Measurements from ENCODE around the gene GAA. TPM values are rescaled to one million over a fixed set of nuclear protein-coding genes. Genes with fewer than 3 reads are reported as not detected.

GAA gene
- polyA plus RNA-seq, 1 of the 3 experiments (the other 2 are of a cell fraction), result 27.3 TPM

GRCh38 chr17:80071116-80071841 lies 30.1 kb upstream of the GAA start:
- H4K20me1 ChIP-seq (ENCODE audit: insufficient read depth), result no peaks in the 10 kb centered on the region
- H3K4me2 ChIP-seq, result no peak overlapping the region
- H3K9me3 ChIP-seq, result no peaks in the 10 kb centered on the region
- H3K36me3 ChIP-seq (replicated peaks in 1 of 2; ENCODE audit: control insufficient read depth in 1 of 2, insufficient read depth in 2 of 2, low read length in 1 of 2), result no peaks in the 10 kb centered on the region
- no peak overlapping the region for H2AFZ ChIP-seq (ENCODE audit: low read depth)
- ChIA-PET POLR2A (no interaction called here), CTCF (interaction anchor here (1.0 to 2.9 kb wide), 4 partner anchors 11 to 65 kb away, joined by 3 to 15 read pairs (median 4); partner anchors contain the start of gene GAA)
- no peak overlapping the region for H3K27ac ChIP-seq (ENCODE audit: low read depth in 2 of 2, low read length in 1 of 2)
- no peak overlapping the region for H3K4me3 ChIP-seq (ENCODE audit: low read depth in 2 of 2, low read length in 1 of 2)
- peaks cover 0 to 3% of the 10 kb centered on the region in 2 experiments; a peak in 1 of 4 replicates for H3K4me1 ChIP-seq (ENCODE audit: control insufficient read depth in 1 of 2, insufficient read depth in 2 of 2, low read depth in 1 of 2, low read length in 1 of 2)
- H3K79me2 ChIP-seq (ENCODE audit: insufficient read depth), result no peaks in the 10 kb centered on the region
- no peaks in the 10 kb centered on the region for H3K9me2 ChIP-seq
- no peak overlapping the region for H3K9ac ChIP-seq
- H3F3A ChIP-seq (replicated peaks; ENCODE audit: insufficient read depth), result no peaks in the 10 kb centered on the region
- 85% methylated on average over 19 of the region's 20 CpGs for WGBS (ENCODE audit: low lambda C conversion rate)
- TF ChIP-seq SIN3A (IDR thresholded peaks at IDR 0.05; ENCODE audit: borderline replicate concordance, low read depth, low read length) (no peak), TEAD4 (IDR thresholded peaks at IDR 0.05; ENCODE audit: borderline replicate concordance, insufficient read depth) (no peak), RCOR1 (IDR thresholded peaks at IDR 0.05; ENCODE audit: low read length) (no peak), RFX5 (IDR thresholded peaks at IDR 0.05; ENCODE audit: low read length) (no peak), FOXM1 (IDR thresholded peaks at IDR 0.05; ENCODE audit: low read depth) (no peak), TCF12 (IDR thresholded peaks at IDR 0.05) (no peak), IRF3 (IDR thresholded peaks at IDR 0.05; ENCODE audit: low read depth, low read length) (no peak), FOSL2 (IDR thresholded peaks at IDR 0.05; ENCODE audit: borderline replicate concordance, low read depth) (no peak), CHD2 (IDR thresholded peaks at IDR 0.05; ENCODE audit: low read length, partially characterized antibody) (no peak)
- no peaks in the 10 kb centered on the region for H3K27me3 ChIP-seq (ENCODE audit: insufficient read depth)
- no peak for DNase-seq

DNA sequence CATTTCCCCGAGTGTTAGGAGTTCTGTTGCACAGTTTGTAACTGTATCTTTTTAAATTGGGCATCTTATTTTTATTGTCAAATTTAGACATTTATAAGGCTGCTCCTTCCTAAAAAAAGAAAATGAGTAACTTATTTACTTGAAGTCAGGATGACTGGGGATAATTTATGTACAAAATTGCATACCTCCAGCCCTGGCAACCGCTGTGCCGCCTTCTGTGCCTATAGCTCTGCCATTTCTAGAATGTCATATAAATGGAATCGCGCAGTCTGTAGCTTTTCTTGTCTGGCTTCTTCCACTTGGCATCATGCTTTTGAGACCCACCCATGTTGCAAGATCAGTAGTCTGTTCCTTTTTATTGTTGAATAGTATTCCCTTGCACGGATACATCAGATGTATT lies 29.0 kb upstream of the GAA start:
- no peaks in the 10 kb centered on the region for H3K79me2 ChIP-seq (ENCODE audit: insufficient read depth)
- CTCF ChIA-PET, result interaction anchor here (0.6 to 2.9 kb wide), 6 partner anchors 10 to 66 kb away, joined by 3 to 15 read pairs (median 4); partner anchors contain the start of gene GAA
- H3F3A ChIP-seq (replicated peaks; ENCODE audit: insufficient read depth), result no peaks in the 10 kb centered on the region
- peaks cover 0 to 3% of the 10 kb centered on the region in 2 experiments; a peak in 1 of 4 replicates for H3K4me1 ChIP-seq (ENCODE audit: control insufficient read depth in 1 of 2, insufficient read depth in 2 of 2, low read depth in 1 of 2, low read length in 1 of 2)
- H3K27ac ChIP-seq (ENCODE audit: low read depth in 2 of 2, low read length in 1 of 2), result no peak overlapping the region
- no peak overlapping the region for H3K9ac ChIP-seq
- H3K27me3 ChIP-seq (ENCODE audit: insufficient read depth), result no peaks in the 10 kb centered on the region
- no peak overlapping the region for H2AFZ ChIP-seq (ENCODE audit: low read depth)
- no peaks in the 10 kb centered on the region for H4K20me1 ChIP-seq (ENCODE audit: insufficient read depth)
- POLR2A ChIA-PET, result no interaction called here
- H3K36me3 ChIP-seq (replicated peaks in 1 of 2; ENCODE audit: control insufficient read depth in 1 of 2, insufficient read depth in 2 of 2, low read length in 1 of 2), result no peaks in the 10 kb centered on the region
- H3K4me2 ChIP-seq, result no peak overlapping the region
- 86% methylated on average over 6 of the region's 6 CpGs for WGBS (ENCODE audit: low lambda C conversion rate)
- no peak overlapping the region for H3K4me3 ChIP-seq (ENCODE audit: low read depth in 2 of 2, low read length in 1 of 2)
- DNase-seq, result no peak
- no peaks in the 10 kb centered on the region for H3K9me2 ChIP-seq
- H3K9me3 ChIP-seq, result no peaks in the 10 kb centered on the region
- TF ChIP-seq, protein P1, sequence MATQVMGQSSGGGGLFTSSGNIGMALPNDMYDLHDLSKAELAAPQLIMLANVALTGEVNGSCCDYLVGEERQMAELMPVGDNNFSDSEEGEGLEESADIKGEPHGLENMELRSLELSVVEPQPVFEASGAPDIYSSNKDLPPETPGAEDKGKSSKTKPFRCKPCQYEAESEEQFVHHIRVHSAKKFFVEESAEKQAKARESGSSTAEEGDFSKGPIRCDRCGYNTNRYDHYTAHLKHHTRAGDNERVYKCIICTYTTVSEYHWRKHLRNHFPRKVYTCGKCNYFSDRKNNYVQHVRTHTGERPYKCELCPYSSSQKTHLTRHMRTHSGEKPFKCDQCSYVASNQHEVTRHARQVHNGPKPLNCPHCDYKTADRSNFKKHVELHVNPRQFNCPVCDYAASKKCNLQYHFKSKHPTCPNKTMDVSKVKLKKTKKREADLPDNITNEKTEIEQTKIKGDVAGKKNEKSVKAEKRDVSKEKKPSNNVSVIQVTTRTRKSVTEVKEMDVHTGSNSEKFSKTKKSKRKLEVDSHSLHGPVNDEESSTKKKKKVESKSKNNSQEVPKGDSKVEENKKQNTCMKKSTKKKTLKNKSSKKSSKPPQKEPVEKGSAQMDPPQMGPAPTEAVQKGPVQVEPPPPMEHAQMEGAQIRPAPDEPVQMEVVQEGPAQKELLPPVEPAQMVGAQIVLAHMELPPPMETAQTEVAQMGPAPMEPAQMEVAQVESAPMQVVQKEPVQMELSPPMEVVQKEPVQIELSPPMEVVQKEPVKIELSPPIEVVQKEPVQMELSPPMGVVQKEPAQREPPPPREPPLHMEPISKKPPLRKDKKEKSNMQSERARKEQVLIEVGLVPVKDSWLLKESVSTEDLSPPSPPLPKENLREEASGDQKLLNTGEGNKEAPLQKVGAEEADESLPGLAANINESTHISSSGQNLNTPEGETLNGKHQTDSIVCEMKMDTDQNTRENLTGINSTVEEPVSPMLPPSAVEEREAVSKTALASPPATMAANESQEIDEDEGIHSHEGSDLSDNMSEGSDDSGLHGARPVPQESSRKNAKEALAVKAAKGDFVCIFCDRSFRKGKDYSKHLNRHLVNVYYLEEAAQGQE (IDR thresholded peaks at IDR 0.05; ENCODE audit: low read depth, low read length), result no peak
- TF ChIP-seq CHD2 (IDR thresholded peaks at IDR 0.05; ENCODE audit: low read length, partially characterized antibody) (no peak), FOSL2 (IDR thresholded peaks at IDR 0.05; ENCODE audit: borderline replicate concordance, low read depth) (no peak), NRF1 (IDR thresholded peaks at IDR 0.05; ENCODE audit: low read depth, low read length) (no peak), EZH2phosphoT487 (IDR thresholded peaks at IDR 0.05; ENCODE audit: borderline replicate concordance, low read depth) (no peak), FOXM1 (IDR thresholded peaks at IDR 0.05; ENCODE audit: low read depth) (no peak), POLR2AphosphoS5 (IDR thresholded peaks at IDR 0.05; ENCODE audit: low read depth, low read length) (no peak), YY1 (IDR thresholded peaks at IDR 0.05; ENCODE audit: low read depth) (no peak), GABPA (IDR thresholded peaks at IDR 0.05; ENCODE audit: low read depth) (no peak), TEAD4 (IDR thresholded peaks at IDR 0.05; ENCODE audit: borderline replicate concordance, insufficient read depth) (no peak), CTCF (IDR thresholded peaks at IDR 0.05) (no peak)
- TF ChIP-seq, protein P2, sequence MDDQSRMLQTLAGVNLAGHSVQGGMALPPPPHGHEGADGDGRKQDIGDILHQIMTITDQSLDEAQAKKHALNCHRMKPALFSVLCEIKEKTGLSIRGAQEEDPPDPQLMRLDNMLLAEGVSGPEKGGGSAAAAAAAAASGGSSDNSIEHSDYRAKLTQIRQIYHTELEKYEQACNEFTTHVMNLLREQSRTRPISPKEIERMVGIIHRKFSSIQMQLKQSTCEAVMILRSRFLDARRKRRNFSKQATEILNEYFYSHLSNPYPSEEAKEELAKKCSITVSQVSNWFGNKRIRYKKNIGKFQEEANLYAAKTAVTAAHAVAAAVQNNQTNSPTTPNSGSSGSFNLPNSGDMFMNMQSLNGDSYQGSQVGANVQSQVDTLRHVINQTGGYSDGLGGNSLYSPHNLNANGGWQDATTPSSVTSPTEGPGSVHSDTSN (IDR thresholded peaks at IDR 0.05), result no peak
- TF ChIP-seq, protein P3, sequence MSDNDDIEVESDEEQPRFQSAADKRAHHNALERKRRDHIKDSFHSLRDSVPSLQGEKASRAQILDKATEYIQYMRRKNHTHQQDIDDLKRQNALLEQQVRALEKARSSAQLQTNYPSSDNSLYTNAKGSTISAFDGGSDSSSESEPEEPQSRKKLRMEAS (IDR thresholded peaks at IDR 0.05; ENCODE audit: low read depth), result no peak
